Measurements from ENCODE around the gene PLSCR3.

DNA sequence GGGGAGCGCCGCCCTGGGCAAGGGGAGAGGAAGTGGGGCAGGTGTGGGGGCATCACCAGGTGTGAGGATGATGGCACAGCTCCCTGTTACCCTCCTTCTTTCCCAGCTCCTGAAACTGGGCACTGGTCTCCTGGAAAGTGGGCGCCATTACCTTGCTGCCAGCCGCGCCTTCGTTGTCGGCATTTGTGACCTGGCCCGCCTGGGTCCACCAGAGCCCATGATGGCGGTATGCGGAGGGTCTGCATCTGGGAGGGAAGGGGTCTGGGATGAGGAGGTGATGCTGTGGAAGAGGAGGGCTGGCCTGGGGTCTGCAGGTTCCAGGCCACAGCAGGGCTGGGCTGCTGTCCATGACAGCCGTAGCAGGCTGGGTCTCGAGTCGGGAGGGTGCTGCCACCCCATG, 52.5 kb downstream of the PLSCR3 start:
- no peak for TF ChIP-seq POLR2AphosphoS5 (IDR thresholded peaks at IDR 0.05; ENCODE audit: low read depth)
- TF ChIP-seq, protein P1, sequence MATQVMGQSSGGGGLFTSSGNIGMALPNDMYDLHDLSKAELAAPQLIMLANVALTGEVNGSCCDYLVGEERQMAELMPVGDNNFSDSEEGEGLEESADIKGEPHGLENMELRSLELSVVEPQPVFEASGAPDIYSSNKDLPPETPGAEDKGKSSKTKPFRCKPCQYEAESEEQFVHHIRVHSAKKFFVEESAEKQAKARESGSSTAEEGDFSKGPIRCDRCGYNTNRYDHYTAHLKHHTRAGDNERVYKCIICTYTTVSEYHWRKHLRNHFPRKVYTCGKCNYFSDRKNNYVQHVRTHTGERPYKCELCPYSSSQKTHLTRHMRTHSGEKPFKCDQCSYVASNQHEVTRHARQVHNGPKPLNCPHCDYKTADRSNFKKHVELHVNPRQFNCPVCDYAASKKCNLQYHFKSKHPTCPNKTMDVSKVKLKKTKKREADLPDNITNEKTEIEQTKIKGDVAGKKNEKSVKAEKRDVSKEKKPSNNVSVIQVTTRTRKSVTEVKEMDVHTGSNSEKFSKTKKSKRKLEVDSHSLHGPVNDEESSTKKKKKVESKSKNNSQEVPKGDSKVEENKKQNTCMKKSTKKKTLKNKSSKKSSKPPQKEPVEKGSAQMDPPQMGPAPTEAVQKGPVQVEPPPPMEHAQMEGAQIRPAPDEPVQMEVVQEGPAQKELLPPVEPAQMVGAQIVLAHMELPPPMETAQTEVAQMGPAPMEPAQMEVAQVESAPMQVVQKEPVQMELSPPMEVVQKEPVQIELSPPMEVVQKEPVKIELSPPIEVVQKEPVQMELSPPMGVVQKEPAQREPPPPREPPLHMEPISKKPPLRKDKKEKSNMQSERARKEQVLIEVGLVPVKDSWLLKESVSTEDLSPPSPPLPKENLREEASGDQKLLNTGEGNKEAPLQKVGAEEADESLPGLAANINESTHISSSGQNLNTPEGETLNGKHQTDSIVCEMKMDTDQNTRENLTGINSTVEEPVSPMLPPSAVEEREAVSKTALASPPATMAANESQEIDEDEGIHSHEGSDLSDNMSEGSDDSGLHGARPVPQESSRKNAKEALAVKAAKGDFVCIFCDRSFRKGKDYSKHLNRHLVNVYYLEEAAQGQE (IDR thresholded peaks at IDR 0.05; ENCODE audit: unreplicated experiment) = no peak
- TF ChIP-seq EZH2 (IDR thresholded peaks at IDR 0.05; ENCODE audit: low read depth, unreplicated experiment) = no peak
- TF ChIP-seq, protein P2, sequence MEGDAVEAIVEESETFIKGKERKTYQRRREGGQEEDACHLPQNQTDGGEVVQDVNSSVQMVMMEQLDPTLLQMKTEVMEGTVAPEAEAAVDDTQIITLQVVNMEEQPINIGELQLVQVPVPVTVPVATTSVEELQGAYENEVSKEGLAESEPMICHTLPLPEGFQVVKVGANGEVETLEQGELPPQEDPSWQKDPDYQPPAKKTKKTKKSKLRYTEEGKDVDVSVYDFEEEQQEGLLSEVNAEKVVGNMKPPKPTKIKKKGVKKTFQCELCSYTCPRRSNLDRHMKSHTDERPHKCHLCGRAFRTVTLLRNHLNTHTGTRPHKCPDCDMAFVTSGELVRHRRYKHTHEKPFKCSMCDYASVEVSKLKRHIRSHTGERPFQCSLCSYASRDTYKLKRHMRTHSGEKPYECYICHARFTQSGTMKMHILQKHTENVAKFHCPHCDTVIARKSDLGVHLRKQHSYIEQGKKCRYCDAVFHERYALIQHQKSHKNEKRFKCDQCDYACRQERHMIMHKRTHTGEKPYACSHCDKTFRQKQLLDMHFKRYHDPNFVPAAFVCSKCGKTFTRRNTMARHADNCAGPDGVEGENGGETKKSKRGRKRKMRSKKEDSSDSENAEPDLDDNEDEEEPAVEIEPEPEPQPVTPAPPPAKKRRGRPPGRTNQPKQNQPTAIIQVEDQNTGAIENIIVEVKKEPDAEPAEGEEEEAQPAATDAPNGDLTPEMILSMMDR (conservative IDR thresholded peaks at IDR 0.05; ENCODE audit: low read depth in 2 of 2) = no peak
- TF ChIP-seq EZH2phosphoT487 (IDR thresholded peaks at IDR 0.05; ENCODE audit: unreplicated experiment) = no peak
- no peak for TF ChIP-seq CREB1 (CRISPR knock-in tag; IDR thresholded peaks at IDR 0.05; ENCODE audit: low read depth)
- no peak for TF ChIP-seq JUNB (IDR thresholded peaks at IDR 0.05; ENCODE audit: unreplicated experiment)
- TF ChIP-seq ZNF114 (CRISPR knock-in tag; IDR thresholded peaks at IDR 0.05) = no peak
- no peak for TF ChIP-seq ZNF331 (CRISPR knock-in tag; IDR thresholded peaks at IDR 0.05; ENCODE audit: low read depth)
- no peak for TF ChIP-seq NANOG (IDR thresholded peaks at IDR 0.05; ENCODE audit: borderline replicate concordance)
- TF ChIP-seq STAT1 (IDR thresholded peaks at IDR 0.05; ENCODE audit: unreplicated experiment) = no peak
- TF ChIP-seq, protein P3, sequence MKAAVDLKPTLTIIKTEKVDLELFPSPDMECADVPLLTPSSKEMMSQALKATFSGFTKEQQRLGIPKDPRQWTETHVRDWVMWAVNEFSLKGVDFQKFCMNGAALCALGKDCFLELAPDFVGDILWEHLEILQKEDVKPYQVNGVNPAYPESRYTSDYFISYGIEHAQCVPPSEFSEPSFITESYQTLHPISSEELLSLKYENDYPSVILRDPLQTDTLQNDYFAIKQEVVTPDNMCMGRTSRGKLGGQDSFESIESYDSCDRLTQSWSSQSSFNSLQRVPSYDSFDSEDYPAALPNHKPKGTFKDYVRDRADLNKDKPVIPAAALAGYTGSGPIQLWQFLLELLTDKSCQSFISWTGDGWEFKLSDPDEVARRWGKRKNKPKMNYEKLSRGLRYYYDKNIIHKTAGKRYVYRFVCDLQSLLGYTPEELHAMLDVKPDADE (IDR thresholded peaks at IDR 0.05) = no peak

Measured in GM23338 (cell line).